MM.1S (cell line): Measurements from ENCODE around the gene OSBPL2.

Experiments
- DNase-seq: peaks from one replicate; pipeline ENCODE4 v3.0.0-alpha.2; 2015
- H2AFZ ChIP-seq: fragments of 300-600 bp; sonication (generic); 2 replicates; pipeline ENCODE4 v1.6.0; 2016; ENCODE audit warnings: antibody characterized with exemption, low read length
- H3F3A ChIP-seq: fragments of 300-600 bp; sonication (generic); 2 replicates; pipeline ENCODE4 v1.6.1; 2016; ENCODE audit warnings: mild to moderate bottlenecking, antibody characterized with exemption, low read length, moderate library complexity, mixed read lengths; ENCODE audit not compliant: insufficient read depth
- H3K27ac ChIP-seq: fragments of 300-600 bp; sonication (generic); 2 replicates; pipeline ENCODE4 v1.5.1; 2016; ENCODE audit warnings: mild to moderate bottlenecking, low read length
- H3K27me3 ChIP-seq: fragments of 300-600 bp; sonication (generic); replicated peaks from 2 replicates; pipeline ENCODE4 v1.6.0; 2016; ENCODE audit warnings: low read length; ENCODE audit not compliant: insufficient read depth
- H3K36me3 ChIP-seq: fragments of 300-600 bp; sonication (generic); replicated peaks from 2 replicates; pipeline ENCODE4 v1.6.1; 2016; ENCODE audit warnings: mild to moderate bottlenecking, low read length, mixed read lengths; ENCODE audit not compliant: insufficient read depth
- H3K4me1 ChIP-seq: fragments of 300-600 bp; sonication (generic); 2 replicates; pipeline ENCODE4 v1.6.1; 2016; ENCODE audit warnings: low read length, mixed read lengths
- H3K4me2 ChIP-seq: fragments of 300-600 bp; sonication (generic); 2 replicates; pipeline ENCODE4 v1.6.0; 2016; ENCODE audit warnings: low read depth, low read length
- H3K4me3 ChIP-seq: fragments of 300-600 bp; sonication (generic); 2 replicates; pipeline ENCODE4 v1.5.1; 2016; ENCODE audit warnings: low read length, mixed read lengths
- H3K79me2 ChIP-seq: fragments of 300-600 bp; sonication (generic); 2 replicates; pipeline ENCODE4 v1.6.1; 2016; ENCODE audit warnings: mixed run types, low read length, mixed read lengths
- H3K9ac ChIP-seq: fragments of 300-600 bp; sonication (generic); 2 replicates; pipeline ENCODE4 v1.6.1; 2016; ENCODE audit warnings: low read length, mixed read lengths
- H3K9me2 ChIP-seq: fragments of 300-600 bp; sonication (generic); replicated peaks from 2 replicates; pipeline ENCODE4 v1.6.1; 2016; ENCODE audit warnings: mild to moderate bottlenecking, low read length, mixed read lengths; ENCODE audit not compliant: insufficient read depth
- H3K9me3 ChIP-seq: fragments of 300-600 bp; sonication (generic); replicated peaks from 2 replicates; pipeline ENCODE4 v1.6.1; 2016; ENCODE audit warnings: mild to moderate bottlenecking, low read length, mixed read lengths; ENCODE audit not compliant: insufficient read depth
- H4K20me1 ChIP-seq: fragments of 300-600 bp; sonication (generic); 2 replicates; pipeline ENCODE4 v1.6.1; 2016; ENCODE audit warnings: mild to moderate bottlenecking, low read length, moderate library complexity, mixed read lengths; ENCODE audit not compliant: insufficient read depth
- CTCF ChIP-seq: fragments of 300-600 bp; sonication (generic); IDR thresholded peaks from 2 replicates; pipeline ENCODE4 v1.5.1; 2016; ENCODE audit warnings: antibody characterized with exemption, low read length, mixed read lengths
- EZH2 ChIP-seq: fragments of 300-600 bp; sonication (generic); optimal IDR thresholded peaks from 2 replicates; pipeline ENCODE3; 2017; ENCODE audit warnings: low read depth, mild to moderate bottlenecking, antibody characterized with exemption, low read length, mixed read lengths
- EZH2phosphoT487 ChIP-seq: fragments of 300-600 bp; sonication (generic); IDR thresholded peaks from 2 replicates; pipeline ENCODE4 v1.6.1; 2018; ENCODE audit warnings: antibody characterized with exemption, low read length

OSBPL2 gene

GRCh38 chr20:62211769-62212288 is 26.5 kb upstream of the OSBPL2 start:
- Histone ChIP-seq H3K9me3 (no peaks in the 10 kb centered on the region), H3K4me3 (no peak overlapping the region), H3K27ac (no peak overlapping the region), H3K27me3 (peaks cover 71% of the 10 kb centered on the region), H4K20me1 (no peaks in the 10 kb centered on the region), H3K79me2 (no peaks in the 10 kb centered on the region), H2AFZ (no peak overlapping the region), H3K9ac (no peak overlapping the region), H3K9me2 (no peaks in the 10 kb centered on the region), H3K4me1 (no peaks in the 10 kb centered on the region), H3F3A (no peaks in the 10 kb centered on the region), H3K36me3 (no peaks in the 10 kb centered on the region), H3K4me2 (no peak overlapping the region)
- no peak for DNase-seq
- no peak for TF ChIP-seq EZH2phosphoT487
- TF ChIP-seq CTCF = no peak
- TF ChIP-seq EZH2 = no peak

- no peak overlapping the region for H3K4me3 ChIP-seq
- H3F3A ChIP-seq = no peaks in the 10 kb centered on the region
- peaks cover 76% of the 10 kb centered on the region for H3K27me3 ChIP-seq
- no peak overlapping the region for H3K9ac ChIP-seq
- no peaks in the 10 kb centered on the region for H3K9me3 ChIP-seq
- no peaks in the 10 kb centered on the region for H4K20me1 ChIP-seq
- no peak overlapping the region for H2AFZ ChIP-seq
- no peaks in the 10 kb centered on the region for H3K79me2 ChIP-seq
- no peak overlapping the region for H3K27ac ChIP-seq
- DNase-seq = no peak
- H3K9me2 ChIP-seq = no peaks in the 10 kb centered on the region
- TF ChIP-seq CTCF (no peak), EZH2 (no peak), EZH2phosphoT487 (no peak)
- H3K36me3 ChIP-seq = no peaks in the 10 kb centered on the region
- no peak overlapping the region for H3K4me2 ChIP-seq
- H3K4me1 ChIP-seq = no peaks in the 10 kb centered on the region
Measured at GRCh38 chr20:62212299-62212698, 26.0 kb upstream of the OSBPL2 start.

- Histone ChIP-seq H3K27me3 (peaks cover 89% of the 10 kb centered on the region), H3K36me3 (no peaks in the 10 kb centered on the region), H2AFZ (no peak overlapping the region), H3F3A (no peaks in the 10 kb centered on the region), H3K9me2 (no peaks in the 10 kb centered on the region), H3K9me3 (no peaks in the 10 kb centered on the region), H3K27ac (no peak overlapping the region), H3K4me1 (no peaks in the 10 kb centered on the region), H4K20me1 (no peaks in the 10 kb centered on the region), H3K4me3 (no peak overlapping the region), H3K4me2 (no peak overlapping the region), H3K79me2 (no peaks in the 10 kb centered on the region), H3K9ac (no peak overlapping the region)
- TF ChIP-seq EZH2phosphoT487 (no peak), CTCF (no peak), EZH2 (no peak)
- no peak for DNase-seq
Measured at GRCh38 chr20:62214067-62214466, 24.3 kb upstream of the OSBPL2 start.
